Hematopoietic multipotent progenitor cell treated with erythropoietin and hydrocortisone succinate and interleukin-3 and kit ligand, for 4 days (in vitro differentiated cells): ENCODE measurements around the gene NKD1.

Source experiments
- DNase-seq: peaks from one replicate; pipeline ENCODE4 v3.0.0-alpha.2; 2015

The NKD1 gene

DNA sequence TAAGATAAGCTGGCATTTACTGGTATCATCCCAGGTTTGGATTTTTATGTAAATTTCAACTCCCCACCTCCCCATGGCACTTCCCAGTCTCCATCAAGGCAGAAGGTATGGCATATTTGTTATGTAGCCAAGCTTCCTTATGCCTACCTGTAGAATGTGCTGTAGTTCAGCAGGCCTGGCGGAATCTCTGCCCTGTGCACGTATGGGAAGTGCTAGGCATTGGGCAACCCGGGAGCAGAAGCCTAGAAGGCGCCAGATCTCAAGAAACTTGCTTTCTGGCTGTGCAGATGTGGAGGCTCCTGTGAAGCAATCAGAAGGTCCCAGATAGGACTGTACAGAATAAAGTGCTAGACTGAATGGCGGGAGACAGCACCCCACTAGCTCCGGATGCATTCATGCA lies 68.2 kb downstream of the NKD1 start:
- DNase-seq = no peak

GRCh38 chr16:50616883-50617645 lies 68.9 kb downstream of the NKD1 start:
- no peak for DNase-seq

- DNase-seq = no peak
Measured at GRCh38 chr16:50617646-50618184, 69.5 kb downstream of the NKD1 start.

DNA sequence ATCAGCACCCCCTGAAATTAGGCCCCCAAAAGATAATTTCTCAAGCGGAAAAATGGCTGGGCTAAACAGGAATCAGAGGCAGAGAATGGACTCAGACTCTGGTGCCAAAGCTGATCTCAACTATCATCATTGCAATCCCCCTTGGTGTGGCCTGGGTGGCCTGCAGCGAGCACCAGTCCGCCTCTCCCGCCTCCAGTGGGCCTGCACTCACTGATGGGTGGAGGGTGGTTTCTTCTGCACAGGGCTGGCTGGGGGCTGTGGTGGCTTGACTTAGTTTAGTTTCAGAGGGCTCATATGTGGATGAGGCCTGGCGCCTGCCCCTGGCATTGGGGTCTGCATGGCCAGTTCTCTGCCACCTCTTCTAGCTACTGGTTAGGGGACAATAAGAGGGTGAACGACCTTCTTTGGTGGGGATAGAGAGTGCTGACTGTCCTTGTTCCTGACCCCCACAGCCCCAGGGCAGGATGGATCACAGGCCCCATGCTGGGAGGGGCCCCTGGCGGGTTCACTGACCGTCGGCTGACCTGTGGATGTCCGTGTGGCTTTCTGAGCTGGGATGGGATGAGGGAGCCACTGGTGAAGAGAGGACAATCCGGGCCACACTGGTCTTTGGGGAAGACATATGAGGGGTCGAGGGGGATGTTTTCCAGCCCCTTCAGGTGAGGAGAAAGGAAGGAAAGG lies 70.2 kb downstream of the NKD1 start:
- no peak for DNase-seq

DNA sequence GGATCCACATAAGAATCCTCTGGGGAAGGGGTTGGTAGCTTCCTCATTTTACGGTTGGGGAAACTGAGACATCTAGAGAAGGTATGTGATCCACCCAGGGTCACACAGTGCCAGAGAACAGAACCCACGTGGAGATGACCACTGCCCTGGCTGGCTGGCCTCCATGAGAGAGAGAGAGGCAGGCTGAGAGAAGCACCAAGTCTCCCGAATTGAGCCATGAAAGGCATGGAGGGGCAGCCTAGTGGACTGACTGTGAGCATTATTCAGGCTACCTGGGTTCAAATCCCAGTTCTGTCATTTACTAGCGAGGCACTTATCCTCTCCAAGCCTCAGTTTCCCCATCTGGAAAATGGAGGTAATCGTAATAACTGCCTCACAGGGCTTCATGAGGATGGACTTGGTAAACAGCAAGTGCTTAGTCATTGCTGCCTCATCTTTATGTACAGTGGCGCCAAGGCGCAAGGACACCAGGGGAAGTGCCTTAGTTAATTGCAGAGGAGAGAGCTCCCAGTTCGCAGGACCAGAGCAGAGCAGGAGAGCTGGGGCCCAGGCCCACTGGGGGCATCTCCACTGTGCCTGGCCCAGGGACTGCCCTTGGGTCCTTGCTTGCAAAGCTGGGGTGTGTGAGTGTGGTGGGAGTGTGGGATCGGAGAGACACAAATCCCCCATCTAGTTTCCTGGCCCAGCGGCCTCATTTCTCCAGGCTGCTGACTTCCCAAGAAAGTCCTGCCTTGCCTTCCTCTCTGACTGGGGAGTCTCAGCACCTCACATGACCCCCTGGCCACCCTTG lies 71.7 kb downstream of the NKD1 start:
- no peak for DNase-seq

DNA sequence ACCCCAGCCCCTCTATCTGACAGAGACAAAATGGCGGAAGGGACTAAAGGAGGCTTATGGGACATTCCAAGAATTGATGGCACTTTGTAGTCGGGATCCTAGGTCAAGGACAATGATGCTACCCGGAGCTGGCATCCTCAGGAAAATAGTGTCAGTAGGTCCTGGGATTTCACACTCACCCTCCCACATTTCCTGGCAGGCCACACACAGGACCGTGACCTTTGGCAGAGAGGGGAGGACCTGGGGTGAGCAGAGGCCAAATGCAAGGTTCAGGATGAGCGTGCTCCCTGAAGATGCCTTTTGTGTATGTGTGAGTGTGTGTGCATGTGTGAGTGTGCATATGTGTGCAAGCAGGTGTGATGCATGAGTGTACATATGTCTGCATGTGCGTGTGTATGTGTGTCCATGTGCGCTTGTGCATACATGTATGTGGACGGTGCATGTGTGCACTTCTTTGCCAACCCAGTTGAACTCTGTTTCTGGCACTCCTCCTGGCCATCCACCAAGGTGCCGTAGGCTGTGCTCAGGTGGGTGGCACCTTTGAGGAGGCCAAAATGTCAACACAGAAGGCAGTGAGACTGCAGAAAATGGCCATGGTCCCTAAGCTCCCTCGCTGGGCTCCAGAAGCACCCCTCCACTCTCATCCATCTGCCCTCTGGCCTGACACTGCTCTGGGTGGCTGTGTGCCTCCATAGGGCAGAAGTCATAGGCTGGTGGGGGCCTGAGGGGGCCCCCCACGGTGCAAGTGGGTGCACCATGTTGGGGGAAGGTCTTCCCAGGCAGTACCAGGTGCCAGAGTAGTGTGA lies 72.7 kb downstream of the NKD1 start:
- no peak for DNase-seq

- no peak for DNase-seq
Measured at GRCh38 chr16:50621452-50621792, 73.2 kb downstream of the NKD1 start.

GRCh38 chr16:50622029-50622428 lies 73.8 kb downstream of the NKD1 start:
- DNase-seq = no peak

DNA sequence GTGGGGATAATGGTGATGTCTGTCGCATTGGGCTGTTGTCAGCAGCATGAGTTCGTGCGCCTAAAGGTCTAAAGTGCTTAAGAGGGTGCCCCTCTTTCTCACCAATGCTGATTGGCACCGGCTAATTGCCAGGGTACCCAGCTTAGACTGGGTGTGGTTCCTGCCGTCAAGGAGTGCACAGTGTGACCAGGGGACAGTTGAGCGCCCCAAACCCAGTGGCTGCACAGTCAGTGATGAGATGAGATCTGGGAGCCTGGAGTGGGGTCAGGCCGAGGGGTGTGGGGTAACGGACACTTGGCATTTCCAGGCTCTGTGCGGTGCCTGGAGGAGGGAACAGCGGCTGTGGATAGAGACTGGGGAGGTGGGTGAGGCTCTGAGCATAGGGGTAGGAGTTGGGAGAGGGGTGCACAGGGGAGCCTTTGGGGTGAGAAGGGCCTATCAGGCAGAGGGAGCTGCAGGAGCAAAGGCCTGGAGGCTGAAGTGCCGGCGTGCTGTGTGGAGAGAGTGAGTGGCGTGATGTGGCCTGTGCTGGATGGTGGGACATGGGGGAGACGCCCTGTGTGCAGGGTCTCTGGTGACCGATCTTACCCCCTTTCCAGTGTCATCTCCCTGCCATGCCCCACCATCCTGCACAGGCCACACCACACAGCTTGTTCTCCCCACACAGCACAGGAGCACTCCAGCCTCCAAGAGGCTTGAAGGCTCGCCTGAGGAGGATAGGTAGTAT lies 74.6 kb downstream of the NKD1 start:
- DNase-seq = no peak

DNA sequence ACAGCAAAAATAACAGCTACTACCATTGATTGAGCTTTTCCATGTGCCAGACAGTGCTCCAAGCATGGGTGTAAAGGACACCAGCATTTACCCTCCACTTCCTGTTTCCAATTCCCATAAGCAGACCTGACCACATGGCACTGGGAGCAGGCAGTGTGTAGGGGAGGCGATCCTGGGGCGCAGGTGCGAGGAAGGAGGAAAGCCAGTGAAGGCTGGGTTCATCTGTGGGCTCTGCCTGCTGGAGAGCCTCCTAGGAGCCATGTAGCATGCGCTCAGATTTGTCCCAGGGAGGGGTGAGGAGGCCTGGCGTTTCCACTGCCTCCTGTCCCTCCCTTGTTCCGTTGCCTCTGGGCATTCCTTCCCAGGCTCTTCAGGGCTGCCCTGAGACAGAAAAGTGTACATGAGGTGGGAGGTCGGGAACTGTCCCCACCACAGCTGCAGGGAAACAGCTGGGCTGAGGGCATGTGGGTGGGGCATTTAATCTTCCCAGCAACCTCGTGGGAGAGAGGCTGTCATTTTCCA lies 76.3 kb downstream of the NKD1 start:
- no peak for DNase-seq

GRCh38 chr16:50625374-50625773 lies 77.2 kb downstream of the NKD1 start:
- no peak for DNase-seq

GRCh38 chr16:50626868-50627267 lies 78.7 kb downstream of the NKD1 start:
- peak; percentile 27 for DNase-seq

GRCh38 chr16:50627419-50627818 lies 79.2 kb downstream of the NKD1 start:
- DNase-seq = peak; percentile 71

GRCh38 chr16:50628156-50628802 lies 80.1 kb downstream of the NKD1 start:
- DNase-seq = no peak

DNA sequence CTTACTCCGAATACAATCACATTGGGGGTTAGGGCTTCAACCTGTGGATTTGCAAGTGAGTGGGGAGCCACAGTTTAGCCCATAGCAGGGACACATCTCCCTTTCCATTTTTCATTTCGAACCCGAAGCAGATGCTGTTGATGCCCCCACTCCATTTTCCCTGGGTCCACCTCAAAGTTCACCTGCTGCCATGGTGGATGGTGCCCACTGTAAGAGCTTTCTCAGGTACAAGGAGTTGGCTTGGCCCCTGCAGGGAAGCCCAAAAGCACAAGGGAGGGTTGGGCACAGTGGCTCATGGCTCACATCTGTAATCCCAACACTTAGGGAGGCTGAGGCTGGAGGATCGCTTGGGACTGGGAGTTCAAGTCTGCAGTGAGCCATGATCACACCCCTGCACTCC lies 81.1 kb downstream of the NKD1 start:
- DNase-seq = no peak

- DNase-seq = no peak
Measured at GRCh38 chr16:50630394-50631020, 82.3 kb downstream of the NKD1 start.

DNA sequence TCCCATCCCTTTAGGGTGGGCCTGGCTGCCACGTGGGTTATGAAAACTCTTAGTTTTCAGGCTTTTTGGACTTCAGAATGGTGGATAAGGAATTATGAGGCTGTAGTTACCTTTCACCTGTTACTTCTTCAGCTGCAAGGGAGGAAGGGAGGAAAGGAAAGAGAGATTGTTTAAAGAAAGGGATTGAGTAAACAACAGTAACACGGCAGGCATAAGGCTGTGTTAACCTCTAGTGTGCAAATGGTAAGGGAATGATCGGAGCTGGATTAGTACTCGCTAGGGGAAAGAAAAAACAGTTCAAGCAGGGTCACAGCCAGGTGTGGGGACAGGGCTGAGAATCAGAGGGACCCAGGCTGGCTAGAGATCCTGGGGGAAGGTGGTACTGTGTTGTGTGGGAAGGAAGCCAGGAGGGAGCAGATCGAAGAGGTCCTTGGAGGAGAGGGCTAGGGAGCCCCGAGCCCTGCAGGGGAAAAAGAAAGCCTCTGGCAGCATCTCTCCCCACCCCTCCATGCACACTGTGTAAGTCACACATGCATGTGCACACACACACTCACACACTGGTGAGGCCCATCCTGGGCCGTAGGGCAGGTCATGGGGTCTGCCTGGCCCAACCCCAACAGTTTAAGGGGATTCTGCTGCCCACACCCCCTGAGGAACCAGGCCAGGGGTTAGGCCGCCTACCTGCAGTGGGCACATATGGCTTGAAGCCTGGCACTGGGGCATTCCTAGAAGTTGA lies 83.2 kb downstream of the NKD1 start:
- DNase-seq = no peak

DNA sequence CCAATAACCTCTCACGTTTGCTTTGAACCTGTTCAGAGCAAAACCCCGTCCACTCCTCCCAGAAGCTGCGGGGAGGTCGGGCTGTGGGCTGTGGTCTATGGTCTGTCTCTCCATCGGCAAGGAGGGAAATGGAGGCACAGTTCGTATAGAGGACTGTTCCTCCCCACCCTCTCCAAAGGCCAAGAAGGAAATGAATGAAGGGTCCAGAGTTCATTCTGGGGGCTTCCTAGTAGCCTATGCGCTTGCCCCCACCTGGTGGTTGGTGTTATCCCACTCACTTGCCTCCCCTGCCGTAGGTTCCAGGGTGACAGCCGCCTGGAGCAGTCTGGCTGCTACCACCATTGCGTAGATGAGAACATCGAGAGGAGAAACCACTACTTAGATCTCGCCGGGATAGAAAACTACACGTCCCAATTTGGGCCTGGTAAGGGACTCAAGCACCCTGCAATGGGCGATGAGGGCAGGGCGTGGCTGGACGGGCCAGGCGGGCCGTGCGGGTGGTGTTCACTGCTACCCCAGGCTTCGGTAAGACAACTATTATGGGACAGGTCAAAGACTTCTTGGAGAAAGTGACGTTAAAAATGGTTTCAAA lies 83.9 kb downstream of the NKD1 start:
- DNase-seq = no peak

DNA sequence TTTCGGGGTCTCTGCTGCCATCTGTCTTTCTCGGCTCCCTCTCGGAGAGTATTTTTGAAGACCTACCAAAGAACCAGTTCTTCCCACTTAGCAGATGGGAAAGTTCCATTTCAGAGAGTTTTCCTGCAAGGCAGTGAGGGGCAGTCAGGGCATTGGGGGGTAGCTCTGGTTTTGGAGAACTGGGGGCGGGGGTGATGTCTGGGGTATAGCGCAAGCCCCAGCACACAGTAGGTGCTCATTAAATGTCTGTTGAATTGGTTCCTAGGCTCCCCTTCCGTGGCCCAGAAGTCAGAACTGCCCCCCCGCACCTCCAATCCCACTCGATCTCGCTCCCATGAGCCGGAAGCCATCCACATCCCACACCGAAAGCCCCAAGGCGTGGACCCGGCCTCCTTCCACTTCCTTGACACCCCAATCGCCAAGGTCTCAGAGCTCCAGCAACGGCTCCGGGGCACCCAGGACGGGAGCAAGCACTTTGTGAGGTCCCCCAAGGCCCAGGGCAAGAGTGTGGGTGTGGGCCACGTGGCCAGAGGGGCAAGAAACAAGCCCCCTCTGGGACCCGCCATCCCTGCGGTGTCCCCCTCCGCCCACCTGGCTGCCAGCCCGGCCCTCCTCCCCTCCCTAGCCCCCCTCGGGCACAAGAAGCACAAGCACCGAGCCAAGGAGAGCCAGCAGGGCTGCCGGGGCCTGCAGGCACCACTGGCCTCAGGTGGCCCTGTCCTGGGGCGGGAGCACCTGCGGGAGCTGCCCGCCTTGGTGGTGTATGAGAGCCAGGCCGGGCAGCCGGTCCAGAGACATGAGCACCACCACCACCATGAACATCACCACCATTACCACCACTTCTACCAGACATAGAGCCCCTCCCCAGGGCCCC lies 85.0 kb downstream of the NKD1 start:
- DNase-seq = no peak
